Stimulated activated CD4-positive, alpha-beta T cell treated with anti-CD3 and anti-CD28 coated beads, Interleukin-15, amount 100 ng/mL, for 24 hours (primary cell): ENCODE data around the gene ZNF862.

Experiments used
- DNase-seq: peaks from one replicate; pipeline ENCODE4 v3.0.0-alpha.2; 2020

ZNF862 gene

GRCh38 chr7:149811831-149812490 is 26.2 kb upstream of the ZNF862 start:
- DNase-seq, result no peak

DNA sequence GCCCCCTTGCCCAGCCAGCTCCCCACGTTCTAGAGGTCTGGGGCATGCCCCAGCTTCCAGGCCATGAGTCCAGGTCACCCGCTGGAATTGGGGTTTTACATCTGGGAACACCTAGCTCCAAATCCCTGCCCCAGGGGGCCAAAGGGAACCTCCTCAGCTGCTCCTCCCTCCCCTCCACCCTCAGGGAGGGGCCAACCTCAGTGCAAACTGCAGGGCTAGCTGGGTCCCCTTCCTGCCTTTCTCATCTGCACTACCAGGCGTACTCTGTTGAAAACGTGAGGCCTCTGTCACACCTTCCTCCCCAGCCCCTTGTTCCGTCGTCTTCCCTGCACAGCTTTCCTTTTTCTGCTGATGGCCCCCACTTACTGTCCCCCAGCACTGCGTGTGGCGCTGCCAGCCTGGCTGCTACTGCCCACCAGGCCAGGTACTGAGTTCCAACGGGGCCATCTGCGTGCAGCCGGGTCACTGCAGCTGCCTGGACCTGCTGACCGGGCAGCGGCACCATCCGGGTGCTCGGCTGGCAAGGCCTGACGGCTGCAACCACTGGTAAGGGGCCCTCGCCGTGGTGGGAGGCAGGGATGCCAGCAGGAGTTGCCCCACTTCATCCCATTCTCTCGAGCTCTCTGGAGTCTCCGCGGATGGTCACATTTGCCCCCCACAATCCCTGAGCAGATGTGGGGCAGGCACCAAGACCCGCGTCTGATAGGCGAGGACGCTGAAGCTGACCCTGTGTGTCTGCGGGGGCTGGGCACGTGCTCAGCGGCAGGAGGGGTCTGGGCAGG is 24.7 kb upstream of the ZNF862 start:
- DNase-seq, result no peak

GRCh38 chr7:149814494-149814893 is 23.7 kb upstream of the ZNF862 start:
- DNase-seq, result no peak

DNA sequence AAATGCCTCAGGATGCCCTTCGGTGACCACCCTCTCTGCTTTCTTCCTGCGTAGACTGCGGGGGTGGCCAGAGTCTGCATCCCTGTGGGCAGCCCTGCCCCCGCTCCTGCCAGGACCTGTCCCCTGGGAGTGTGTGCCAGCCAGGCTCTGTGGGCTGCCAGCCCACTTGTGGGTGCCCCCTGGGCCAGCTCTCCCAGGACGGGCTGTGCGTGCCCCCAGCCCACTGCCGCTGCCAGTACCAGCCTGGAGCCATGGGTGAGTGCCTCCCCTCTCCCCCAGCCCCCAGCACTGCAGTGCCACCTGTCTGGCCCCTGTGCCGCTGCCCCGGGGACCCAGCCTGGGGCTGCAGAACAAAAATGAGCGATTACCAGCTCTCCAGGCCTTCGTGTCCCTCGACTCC is 23.1 kb upstream of the ZNF862 start:
- no peak for DNase-seq

GRCh38 chr7:149815661-149816266 is 22.4 kb upstream of the ZNF862 start:
- no peak for DNase-seq

GRCh38 chr7:149816267-149816751 is 21.9 kb upstream of the ZNF862 start:
- DNase-seq, result no peak

DNA sequence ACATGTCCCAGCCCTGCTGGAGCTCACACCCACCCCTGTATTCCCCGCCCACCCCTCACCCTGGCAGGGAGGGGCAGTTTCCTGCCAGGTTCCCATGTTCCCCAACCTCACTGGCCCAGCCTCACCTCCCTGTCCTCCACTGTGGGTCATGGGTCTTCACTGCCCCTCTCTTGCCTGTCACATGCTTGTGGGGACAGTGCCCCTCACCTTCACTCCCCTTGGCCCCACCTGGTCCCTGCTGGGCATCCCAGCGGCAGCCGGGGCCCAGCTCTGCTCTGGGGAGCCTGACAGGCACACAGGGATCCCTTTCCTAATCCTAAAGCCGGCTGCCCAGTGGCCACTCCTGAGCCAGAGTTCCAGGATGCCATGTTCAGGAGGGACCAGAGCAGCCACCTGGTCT is 21.4 kb upstream of the ZNF862 start:
- no peak for DNase-seq

DNA sequence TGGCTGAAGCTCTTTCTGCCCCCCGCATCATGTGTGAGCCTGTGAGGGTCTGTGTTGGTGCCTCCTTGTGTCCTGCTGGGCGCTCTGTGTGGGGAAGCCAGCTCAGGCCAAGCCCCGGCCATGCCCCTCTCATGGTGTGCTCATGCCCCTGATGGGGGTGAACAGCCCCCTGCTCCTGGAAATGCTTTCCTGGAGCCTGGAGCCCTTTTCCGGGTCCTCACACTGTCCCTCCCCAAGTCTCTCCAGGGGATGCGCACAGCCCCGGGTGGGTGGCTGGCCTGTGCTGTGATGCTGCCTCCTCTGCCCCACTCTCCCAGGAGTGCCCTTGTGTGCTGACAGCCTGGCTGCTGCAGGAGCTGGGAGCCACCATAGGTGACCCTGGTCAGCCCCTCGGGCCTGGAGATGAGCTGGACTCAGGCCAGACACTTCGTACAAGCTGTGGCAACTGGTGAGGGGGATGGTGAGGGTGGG is 20.8 kb upstream of the ZNF862 start:
- no peak for DNase-seq

- no peak for DNase-seq
Measured at GRCh38 chr7:149817836-149818535, 20.2 kb upstream of the ZNF862 start.

GRCh38 chr7:149818536-149818840 is 19.7 kb upstream of the ZNF862 start:
- no peak for DNase-seq

GRCh38 chr7:149819141-149819960 is 18.8 kb upstream of the ZNF862 start:
- no peak for DNase-seq

GRCh38 chr7:149819961-149820340 is 18.2 kb upstream of the ZNF862 start:
- DNase-seq, result no peak

DNA sequence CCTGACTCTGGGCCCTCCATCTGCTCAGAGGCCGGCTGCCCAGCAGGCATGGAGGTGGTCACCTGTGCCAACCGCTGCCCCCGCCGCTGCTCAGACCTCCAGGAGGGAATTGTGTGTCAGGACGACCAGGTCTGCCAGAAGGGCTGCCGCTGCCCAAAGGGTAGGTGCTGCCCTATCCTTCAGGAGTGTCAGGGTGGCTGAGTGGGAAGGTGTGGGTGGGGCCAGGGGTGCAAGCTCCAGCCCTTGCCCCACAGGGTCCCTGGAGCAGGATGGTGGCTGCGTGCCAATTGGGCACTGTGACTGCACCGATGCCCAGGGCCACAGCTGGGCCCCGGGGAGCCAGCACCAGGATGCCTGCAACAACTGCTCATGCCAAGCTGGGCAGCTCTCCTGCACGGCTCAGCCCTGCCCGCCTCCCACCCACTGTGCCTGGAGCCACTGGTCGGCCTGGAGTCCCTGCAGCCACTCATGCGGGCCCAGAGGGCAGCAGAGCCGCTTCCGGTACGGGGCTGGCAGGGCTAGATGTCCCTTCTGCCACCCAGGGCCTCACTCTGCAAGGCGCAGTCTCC is 17.5 kb upstream of the ZNF862 start:
- DNase-seq, result no peak

GRCh38 chr7:149821191-149822148 is 16.7 kb upstream of the ZNF862 start:
- DNase-seq, result no peak

- DNase-seq, result no peak
Measured at GRCh38 chr7:149822353-149822943, 15.7 kb upstream of the ZNF862 start.

DNA sequence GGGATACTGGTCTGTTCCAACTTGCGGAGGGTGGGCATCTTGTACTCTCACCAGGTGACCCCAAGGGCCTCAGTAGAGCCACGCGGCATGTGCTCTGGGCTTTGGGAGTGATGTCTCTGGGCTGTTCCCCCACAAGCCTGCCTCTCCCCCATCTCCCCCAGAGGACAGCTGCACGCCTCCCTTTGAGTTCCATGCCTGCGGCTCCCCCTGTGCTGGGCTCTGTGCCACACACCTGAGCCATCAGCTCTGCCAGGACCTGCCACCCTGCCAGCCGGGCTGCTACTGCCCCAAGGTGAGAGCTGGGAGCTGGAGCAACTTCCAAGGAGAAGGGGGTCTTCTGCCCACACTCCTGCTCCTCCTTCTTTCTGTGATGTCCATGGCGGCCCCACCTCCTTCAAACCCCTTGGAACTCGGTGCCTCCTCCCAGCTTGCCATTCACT is 15.0 kb upstream of the ZNF862 start:
- DNase-seq, result no peak

DNA sequence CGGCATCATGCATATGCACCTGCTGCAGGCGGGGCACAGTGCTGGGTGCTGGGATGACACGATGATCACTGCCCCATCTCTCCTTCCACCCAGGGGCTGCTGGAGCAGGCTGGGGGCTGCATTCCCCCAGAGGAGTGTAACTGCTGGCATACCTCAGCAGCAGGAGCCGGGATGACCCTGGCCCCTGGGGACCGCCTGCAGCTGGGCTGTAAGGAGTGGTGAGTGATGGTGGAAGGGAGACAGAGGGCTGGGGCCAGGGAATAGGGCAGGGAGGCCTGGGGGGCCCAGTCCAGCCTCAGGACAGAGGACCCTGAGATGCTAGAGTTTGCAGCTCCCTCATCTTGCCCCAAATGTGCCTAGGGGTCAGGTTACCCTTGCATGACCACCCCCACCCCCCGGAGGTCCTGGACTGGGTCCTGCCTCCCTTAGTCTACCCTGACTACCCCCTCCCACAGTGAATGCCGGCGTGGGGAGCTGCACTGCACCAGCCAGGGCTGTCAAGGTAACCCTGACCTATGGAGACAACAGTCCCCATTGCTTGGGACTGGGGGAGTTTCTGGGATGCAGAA is 14.5 kb upstream of the ZNF862 start:
- no peak for DNase-seq

DNA sequence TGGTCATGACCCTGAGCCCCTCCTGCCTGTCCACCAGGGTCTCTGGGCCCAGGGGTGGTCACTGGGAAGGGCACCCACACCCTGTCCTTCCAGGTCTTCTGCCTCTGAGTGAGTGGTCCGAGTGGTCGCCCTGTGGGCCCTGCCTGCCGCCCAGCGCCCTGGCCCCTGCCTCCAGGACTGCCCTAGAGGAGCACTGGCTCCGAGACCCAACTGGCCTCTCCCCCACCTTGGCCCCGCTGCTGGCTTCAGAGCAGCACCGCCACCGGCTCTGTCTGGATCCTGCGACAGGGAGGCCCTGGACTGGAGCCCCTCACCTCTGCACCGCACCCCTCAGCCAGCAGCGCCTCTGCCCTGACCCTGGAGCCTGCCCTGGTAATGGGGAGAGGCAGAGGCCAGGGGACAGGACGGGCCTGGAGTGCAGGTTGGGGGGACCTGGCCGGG is 13.9 kb upstream of the ZNF862 start:
- no peak for DNase-seq

- DNase-seq, result no peak
Measured at GRCh38 chr7:149824748-149825566, 13.2 kb upstream of the ZNF862 start.
